ENCODE results near the gene ALOX5AP. TPM values are rescaled to one million over a fixed set of nuclear protein-coding genes. Genes with fewer than 3 reads are reported as not detected.

ALOX5AP gene
- total RNA-seq, 3 donors from 2014 or later = 5.1 to 13.8 (median 11.8) TPM

GRCh38 chr13:30722361-30722760 is 13.0 kb upstream of the ALOX5AP start:
- H3K4me3 ChIP-seq = no peak overlapping the region
- ATAC-seq (peak; percentile 36), DNase-seq (no peak)
- H3K9me3 ChIP-seq = no peaks in the 10 kb centered on the region
- TF ChIP-seq, protein P1, sequence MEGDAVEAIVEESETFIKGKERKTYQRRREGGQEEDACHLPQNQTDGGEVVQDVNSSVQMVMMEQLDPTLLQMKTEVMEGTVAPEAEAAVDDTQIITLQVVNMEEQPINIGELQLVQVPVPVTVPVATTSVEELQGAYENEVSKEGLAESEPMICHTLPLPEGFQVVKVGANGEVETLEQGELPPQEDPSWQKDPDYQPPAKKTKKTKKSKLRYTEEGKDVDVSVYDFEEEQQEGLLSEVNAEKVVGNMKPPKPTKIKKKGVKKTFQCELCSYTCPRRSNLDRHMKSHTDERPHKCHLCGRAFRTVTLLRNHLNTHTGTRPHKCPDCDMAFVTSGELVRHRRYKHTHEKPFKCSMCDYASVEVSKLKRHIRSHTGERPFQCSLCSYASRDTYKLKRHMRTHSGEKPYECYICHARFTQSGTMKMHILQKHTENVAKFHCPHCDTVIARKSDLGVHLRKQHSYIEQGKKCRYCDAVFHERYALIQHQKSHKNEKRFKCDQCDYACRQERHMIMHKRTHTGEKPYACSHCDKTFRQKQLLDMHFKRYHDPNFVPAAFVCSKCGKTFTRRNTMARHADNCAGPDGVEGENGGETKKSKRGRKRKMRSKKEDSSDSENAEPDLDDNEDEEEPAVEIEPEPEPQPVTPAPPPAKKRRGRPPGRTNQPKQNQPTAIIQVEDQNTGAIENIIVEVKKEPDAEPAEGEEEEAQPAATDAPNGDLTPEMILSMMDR (IDR thresholded peaks at IDR 0.05) = no peak
- H3K36me3 ChIP-seq (ENCODE audit: low read depth) = no peaks in the 10 kb centered on the region
- no peaks in the 10 kb centered on the region for H3K4me1 ChIP-seq (ENCODE audit: low read depth)
- intact Hi-C loops (cut with DNase I, micrococcal nuclease) = no loop called here

- ATAC-seq (no peak), DNase-seq (no peak)
- H3K36me3 ChIP-seq (ENCODE audit: low read depth) = no peaks in the 10 kb centered on the region
- no peak overlapping the region for H3K4me3 ChIP-seq
- TF ChIP-seq, protein P1 (IDR thresholded peaks at IDR 0.05) = no peak
- H3K4me1 ChIP-seq (ENCODE audit: low read depth) = no peaks in the 10 kb centered on the region
- intact Hi-C loops (cut with DNase I, micrococcal nuclease) = no loop called here
- no peaks in the 10 kb centered on the region for H3K9me3 ChIP-seq
These were observed 10.6 kb upstream of the ALOX5AP start for GRCh38 chr13:30724778-30725177.

DNA sequence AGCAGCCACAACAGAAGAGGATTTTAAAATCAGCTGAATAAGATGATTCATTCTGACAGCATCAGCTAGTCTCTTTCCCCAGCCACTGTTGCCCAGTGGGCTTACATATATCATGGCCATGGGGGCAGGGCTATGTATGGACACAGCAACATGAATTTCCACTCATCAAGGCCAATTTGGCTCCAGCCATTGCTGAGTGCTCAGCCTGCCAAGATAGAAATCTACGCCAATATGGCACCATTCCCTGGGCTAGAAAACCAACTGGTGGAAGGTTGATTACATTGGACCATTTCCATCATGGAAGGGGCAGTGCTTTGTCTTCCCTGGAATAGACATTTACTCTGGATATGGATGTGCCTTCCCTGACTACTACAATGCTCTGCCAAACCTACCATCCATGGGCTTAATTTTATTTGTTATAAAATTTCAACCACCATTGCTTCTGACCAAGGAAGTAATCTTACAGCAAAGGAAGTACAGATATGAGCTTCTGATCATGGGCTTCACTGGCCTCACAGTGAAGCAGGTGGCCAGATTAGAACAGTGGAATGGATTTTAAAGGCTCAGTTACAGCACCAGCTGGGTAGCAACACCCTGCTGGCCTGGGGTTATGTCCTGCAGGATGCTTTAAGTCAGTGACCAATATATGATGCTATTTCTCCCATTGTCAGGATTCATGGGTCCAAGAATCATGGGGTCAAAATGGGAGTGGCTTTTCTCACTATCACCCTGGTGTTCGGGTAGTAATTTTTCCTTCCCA is 9.8 kb upstream of the ALOX5AP start:
- TF ChIP-seq, protein P1 (IDR thresholded peaks at IDR 0.05) = no peak
- DNase-seq (no peak), ATAC-seq (no peak)
- H3K9me3 ChIP-seq = no peaks in the 10 kb centered on the region
- H3K4me3 ChIP-seq = no peak overlapping the region
- H3K4me1 ChIP-seq (ENCODE audit: low read depth) = no peaks in the 10 kb centered on the region
- no peaks in the 10 kb centered on the region for H3K36me3 ChIP-seq (ENCODE audit: low read depth)
- intact Hi-C loops (cut with DNase I, micrococcal nuclease) = no loop called here

GRCh38 chr13:30726192-30726591 is 9.2 kb upstream of the ALOX5AP start:
- TF ChIP-seq, protein P1 (IDR thresholded peaks at IDR 0.05) = no peak
- Histone ChIP-seq H3K4me1 (ENCODE audit: low read depth) (no peaks in the 10 kb centered on the region), H3K36me3 (ENCODE audit: low read depth) (no peaks in the 10 kb centered on the region), H3K9me3 (no peaks in the 10 kb centered on the region), H3K4me3 (no peak overlapping the region)
- no peak for DNase-seq
- intact Hi-C loops (cut with DNase I, micrococcal nuclease) = no loop called here
- no peak for ATAC-seq

DNA sequence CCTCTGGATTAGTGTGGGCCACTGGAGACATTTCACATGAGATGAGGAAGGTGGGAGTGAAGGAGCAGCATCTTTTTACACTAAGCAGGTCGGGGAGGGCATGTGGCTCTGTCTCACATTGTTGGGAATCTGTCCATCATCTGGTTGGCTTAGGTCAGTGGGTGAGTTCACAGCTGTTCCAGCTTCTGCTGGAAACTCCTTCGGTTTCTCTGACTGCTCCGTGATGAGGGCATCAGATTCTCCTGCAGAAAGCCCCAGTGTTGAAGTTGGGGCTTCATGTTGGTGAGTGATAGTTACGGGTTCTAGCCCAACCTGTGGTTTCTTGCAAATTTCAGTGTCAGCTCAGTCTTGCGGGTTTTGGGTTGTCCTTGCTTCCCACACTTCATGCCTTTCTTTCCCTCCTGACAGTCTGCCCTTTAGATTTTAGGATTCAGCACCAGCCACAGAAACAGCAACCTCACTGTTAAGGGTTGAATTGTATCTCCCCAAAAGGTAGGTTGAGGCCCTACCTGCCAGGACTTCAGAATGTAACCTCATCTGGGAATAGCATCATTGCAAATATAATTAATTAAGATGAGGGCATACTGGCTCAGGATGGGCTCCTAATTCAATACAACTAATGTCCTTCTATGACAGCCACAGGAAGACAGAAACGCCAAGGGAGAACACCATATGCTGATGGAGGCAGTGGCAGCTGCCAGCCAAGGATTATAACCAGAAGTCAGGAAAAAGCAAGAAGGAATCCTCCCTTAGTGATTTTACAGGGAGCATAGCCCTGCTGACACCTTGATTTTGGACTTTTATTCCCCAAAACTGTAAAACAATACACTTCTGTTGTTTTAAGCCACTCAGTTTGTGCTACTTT is 7.6 kb upstream of the ALOX5AP start:
- H3K4me1 ChIP-seq (ENCODE audit: low read depth) = no peaks in the 10 kb centered on the region
- H3K9me3 ChIP-seq = no peaks in the 10 kb centered on the region
- no peaks in the 10 kb centered on the region for H3K36me3 ChIP-seq (ENCODE audit: low read depth)
- intact Hi-C loops (cut with DNase I, micrococcal nuclease) = no loop called here
- H3K4me3 ChIP-seq = no peak overlapping the region
- no peak for DNase-seq
- ATAC-seq = no peak
- TF ChIP-seq, protein P1 (IDR thresholded peaks at IDR 0.05) = no peak
